Colon (tissue), 2 donors: ENCODE results near the gene METTL14.

Source experiments
- FAIRE-seq: peaks from 2 replicates; lab custom pipeline; 2012; peaks lifted over from hg19 to GRCh38; lab: Jason Lieb, UNC
- donor health status: control.
- donor health status: control.

Gene METTL14

DNA sequence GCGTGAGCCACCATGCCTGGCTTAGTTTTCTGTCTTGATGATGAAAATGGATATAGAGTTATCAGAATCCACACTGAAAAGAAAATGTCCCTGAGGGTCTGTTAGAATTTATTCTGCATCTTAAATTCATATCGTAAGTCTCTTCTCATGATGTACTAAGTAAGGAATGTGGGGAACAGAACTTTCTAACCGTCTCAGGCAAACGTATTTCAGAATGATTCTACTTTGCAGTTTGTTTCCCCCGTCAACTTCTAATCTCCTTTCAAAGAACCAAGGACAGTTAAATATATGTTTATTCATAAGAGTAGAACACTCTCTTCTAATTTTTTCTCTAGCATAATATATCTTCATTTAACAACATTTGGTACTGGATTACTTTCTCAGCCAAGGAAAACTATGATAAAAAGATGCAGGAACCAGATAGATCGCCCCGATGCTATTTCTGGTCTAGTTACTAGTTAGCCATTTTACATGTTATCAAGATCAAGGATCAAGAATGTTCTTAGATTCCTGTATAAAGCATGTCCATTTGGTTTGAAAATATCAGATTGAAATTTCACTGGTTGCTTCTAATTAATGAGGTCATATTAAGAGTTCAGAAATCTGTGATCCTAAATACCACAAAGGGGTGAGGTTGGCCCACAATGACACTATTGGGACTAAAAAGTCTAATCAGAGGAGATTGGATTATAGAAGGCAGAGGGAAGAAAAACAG, 49.5 kb downstream of the METTL14 start:
- FAIRE-seq: no peak

DNA sequence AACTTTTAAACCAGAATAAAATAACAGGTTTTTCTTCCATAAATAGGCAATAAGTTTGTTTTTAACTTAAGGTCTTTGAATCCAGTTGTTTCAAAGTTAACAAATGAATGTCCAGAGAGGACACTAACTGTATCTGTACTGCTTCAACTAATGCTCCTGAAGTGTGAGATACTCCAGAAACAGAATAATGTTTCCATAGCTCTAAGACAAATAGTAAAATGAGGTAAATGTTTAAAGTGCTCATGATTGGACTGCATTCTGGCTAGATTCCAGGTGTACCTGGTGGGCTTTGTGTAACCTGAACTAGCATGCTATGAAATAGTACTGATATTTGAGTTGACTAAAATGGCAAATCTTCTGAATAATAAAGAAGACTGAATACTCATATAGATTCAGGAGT, 51.7 kb downstream of the METTL14 start:
- FAIRE-seq: no peak

DNA sequence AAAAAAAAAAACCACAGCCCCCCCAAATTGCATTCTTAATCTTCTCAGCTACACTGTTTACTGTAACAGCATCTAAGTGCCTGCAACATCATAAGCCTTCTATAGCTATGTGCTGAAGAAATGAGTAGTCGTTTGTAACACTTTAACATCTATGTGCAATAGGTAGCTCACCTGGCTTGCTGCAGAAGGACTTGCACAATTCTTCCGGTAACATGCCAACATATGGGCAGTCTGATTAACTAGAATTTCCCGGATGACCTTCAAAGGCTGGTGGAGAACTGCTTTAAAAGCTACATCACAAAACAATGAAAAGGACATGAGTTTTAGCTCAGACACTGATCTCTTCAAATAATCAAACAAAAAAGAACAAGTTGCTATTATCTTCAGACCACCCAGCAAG, 52.9 kb downstream of the METTL14 start:
- no peak for FAIRE-seq

DNA sequence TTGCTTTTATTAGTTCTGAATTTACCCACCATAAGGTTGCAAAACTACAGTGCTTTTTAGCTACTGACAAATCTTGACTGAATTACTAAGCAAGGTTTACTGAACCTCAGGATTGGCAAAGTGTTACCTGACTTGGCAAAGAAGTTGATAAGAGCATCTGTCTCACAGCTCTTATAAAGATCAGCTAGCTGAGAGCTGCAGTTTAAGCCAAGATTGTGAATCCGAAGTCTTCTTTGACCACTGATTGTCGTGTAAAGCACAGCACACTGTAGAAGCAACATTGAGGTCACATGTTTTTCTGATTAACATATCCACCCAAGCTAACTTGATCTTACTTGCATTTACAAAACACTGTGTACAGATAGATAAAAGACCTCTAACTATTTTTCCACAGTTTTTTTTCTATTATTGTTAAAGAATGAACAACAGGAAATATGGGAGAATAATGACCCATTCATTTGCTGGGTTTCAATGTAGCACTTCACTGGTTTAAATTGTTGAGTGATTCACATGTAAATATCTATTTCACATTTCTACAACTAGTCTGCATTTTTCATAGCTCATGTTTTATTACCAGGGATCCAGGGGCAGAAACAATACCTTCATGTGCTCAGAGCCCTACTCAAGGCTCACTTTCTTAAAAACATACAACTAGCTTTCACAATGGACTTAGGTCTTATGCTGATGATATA, 54.0 kb downstream of the METTL14 start:
- FAIRE-seq: no peak

DNA sequence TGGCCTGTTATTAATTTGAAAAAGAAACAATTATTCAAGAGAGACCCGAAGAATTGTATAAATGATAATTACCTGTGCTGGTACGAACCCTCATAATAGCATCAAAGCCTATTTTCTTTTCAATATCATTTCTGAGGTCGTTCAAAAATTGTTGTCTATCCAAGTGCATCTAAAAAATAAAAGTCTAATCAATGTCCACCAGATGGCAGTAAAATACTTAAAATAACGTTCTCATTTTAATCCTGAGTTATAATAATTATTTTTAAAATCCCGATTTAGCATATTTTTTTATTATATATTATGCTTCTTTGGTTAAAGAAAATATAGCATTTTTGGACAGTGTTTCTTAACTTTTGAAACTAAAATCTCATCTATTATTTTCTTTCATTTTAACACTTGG, 55.7 kb downstream of the METTL14 start:
- FAIRE-seq: peak; percentile 84

DNA sequence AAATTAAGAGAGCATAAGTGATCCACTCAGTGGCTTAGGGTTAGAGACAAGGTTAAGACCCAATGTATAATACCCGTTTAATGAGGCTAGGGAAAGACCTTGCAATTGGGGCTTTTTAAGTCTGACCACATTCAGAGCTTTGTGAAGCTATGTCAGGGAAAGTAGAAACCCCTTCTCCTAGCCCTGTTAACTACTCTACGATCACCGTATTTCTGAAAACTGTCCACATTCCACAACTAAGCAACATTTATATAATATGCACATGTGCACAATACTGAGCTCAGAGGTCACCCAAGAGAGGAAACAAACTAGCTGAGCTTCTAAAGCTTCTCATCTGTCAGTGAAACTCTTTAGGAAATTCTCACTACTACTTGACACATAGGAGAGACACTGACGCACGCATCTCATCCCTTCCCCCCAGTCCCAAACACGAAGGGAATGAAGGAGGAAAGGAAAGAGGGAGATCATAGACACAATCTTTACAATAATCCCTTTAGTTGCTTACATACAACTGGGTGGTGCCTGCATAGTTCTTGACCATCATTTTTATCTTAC, 56.2 kb downstream of the METTL14 start:
- FAIRE-seq: no peak

DNA sequence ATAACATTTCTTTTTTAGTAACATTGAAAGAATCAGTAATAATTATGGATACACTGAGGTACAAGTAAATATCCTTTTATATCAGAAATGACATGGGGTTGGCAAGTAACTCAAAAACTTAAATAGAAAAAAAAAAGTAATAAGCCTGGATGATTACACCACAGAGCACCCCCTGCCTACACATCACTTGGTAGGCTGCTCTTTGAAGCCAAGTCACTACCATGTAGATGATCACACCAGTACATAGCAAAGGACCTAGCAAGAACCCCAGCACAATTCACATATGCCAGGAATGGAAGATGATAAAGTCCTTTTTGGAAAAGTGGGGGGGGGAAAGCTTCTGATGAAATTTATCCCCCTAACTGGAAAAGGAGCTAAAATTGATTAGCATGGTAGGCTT, 56.9 kb downstream of the METTL14 start:
- FAIRE-seq: no peak

DNA sequence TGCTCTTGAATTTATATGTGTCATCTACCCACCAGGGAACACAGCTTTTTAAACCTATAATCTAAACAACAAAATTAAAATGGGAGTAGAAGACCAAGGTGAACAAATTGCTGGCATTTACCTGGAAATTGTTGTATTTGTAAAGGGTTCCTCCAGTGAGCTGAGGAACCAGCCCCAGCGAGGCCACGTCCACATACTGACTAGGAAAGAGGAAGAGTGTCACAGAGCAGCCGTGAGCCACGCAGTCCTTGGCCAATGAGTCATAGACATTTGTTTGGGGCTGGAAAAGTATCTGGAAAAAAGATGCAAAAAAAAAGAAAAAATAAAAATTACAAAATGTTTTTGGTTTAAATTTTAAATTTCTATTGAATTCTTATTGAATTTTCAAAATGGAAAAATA, 58.7 kb downstream of the METTL14 start:
- no peak for FAIRE-seq

DNA sequence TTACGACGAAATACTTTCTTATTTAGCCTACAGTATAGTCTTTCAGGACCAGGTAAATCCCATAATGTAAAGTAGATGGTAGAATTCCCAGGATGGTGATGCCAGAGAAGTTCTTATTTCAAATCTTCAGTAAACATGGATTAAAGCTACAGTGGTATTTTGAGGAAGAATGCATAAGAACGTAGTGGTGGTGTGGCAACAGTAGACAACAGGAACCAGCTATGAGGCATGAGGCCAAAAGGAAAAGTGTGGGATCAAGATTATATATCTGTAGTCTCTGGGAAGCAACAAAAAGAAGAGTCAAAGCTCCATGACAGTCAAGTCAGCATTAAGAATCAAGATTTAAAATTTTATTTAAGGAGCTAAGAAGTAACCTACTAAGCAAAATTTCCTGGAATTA, 60.2 kb downstream of the METTL14 start:
- no peak for FAIRE-seq

DNA sequence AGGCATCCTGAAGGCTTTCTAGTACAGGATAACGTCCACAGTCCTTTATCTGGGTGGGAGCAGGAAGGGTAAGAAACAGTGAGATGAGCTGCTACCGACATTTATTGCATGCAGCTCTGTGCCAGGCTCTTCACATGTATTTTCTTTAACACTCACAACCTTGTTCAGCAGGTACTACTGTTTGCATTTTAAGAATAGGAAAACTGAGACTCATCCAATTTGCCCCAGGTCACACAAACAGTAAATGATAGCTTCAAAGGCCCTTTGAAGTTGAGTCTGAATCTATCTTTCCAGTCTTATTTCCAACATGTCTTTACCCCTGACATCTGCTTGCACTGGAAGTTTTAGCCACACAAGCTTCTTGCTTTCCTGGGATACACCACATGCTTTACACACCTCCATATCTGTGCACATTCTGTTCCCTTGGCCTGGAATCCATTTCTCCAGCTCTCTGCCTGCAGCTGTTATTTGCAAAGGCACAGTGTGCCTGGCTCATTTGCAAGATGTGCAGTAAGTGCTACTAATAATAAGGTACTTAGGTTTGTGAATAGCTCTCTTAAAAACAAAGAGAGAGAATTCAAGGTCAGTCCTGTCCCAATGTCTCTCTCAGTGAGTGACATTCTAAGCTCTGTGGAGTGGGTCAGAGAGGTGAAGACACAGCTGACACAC, 61.2 kb downstream of the METTL14 start:
- FAIRE-seq: no peak

DNA sequence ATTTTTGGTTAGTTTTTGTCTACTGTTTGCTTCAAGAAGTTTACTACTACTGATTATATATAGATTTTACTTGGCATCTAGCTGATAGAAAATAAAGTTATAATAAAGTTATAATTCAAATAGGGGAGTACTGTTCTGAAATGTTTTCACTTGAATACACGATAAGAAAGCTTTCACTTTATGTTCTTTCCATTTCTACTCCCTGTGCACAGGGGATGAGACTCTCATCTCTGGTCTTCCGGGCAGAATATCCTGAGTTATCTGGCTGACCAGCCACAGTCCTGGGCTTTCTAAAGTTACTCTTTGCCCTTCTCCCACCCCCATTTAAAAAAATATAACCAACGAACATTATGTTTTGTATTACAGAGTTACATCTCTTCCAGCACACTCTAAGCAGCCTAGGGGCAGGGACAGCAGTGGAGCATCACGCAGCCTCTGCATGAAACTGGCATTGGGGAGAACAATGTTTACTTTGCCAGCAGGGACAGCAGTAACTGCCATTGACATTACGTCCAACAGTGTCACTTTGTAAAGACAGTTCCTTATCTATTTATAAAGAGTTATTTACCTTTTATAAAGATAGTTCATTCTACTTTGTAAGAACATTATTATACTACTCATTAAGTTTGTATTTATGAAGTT, 64.3 kb downstream of the METTL14 start:
- no peak for FAIRE-seq

DNA sequence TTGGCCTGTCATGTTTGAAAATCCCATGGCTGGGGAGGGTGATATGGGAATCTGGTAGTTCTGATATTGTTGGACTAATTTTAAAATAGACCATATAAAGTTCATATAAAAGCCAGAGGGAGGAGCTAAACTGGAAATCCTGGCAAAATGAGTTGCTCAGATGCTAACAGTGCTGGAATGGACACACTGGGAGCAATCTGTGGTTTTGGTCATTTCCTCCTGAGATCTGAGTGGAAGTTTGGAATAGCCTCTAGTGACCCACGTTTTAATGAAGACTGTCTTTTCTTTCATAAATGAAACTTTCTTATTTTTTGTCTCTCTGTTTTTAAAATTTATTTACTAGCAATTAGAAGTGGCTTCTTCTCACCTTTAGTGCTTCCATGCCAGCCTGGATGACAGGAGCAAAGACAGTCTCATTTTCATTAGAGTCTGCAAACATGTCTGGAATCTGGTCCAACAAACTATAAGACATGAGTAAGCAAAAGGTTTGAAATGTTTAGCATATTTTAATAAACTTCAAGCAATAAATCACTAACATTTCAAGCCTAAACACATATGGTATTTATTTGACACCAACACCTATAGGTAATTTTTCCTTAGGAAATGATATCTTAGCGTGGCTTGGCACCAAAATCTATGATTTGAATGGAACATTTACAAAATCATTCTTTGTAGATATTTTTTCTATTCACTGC, 66.6 kb downstream of the METTL14 start:
- FAIRE-seq: no peak

DNA sequence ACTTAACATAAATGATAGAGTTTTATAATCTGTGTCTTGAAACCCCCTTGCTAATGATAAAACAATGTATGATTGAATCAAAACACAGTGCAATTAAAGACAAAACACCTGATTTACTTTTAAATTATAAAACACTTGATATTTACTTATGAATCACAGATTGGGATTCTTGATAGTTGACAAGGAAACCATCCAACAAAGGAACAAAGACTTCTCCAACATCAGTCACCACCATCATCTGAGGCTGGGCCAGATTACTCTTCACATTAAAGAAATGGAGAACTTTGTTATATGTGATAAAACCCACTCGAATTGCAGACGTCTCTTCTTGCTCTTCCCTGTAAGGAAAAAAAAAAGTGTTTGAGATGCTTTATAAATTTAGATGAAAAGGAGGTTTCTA, 67.4 kb downstream of the METTL14 start:
- no peak for FAIRE-seq

DNA sequence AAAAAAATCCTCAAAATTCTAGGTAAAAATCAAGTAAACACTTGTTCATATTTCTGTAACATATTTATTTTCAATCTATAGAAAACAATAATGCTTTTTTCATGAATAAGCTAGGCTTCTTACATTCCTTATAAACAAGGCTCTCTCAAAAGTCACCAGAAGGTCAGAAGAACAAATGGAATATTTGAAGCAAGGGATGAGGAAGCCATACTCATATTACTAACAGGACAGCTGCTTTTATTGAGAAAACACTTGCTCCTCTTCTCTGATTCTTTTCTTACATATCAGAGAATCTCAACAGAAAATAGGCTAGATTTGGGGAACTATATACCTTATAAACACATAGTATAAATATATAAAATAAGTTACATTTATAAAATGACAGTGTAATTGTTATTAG, 67.9 kb downstream of the METTL14 start:
- FAIRE-seq: no peak

DNA sequence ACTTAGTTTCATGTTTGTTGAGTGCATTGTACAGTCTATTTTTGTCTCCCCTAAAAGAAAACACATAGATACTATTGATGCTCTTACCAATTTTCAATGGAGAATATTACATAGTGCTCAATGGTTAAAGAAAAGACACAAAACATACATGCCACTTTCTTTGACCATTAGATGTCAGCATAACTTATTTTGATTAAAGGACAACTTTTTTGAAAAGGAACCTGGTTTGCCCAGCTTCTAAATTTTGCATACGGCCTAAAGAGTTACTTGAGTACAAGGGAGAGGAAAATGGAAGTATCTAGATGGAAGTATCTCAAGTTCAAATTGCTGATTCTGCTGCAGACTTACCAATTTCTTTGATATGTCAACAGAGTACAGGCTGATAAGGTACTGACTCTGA, 68.5 kb downstream of the METTL14 start:
- FAIRE-seq: no peak

DNA sequence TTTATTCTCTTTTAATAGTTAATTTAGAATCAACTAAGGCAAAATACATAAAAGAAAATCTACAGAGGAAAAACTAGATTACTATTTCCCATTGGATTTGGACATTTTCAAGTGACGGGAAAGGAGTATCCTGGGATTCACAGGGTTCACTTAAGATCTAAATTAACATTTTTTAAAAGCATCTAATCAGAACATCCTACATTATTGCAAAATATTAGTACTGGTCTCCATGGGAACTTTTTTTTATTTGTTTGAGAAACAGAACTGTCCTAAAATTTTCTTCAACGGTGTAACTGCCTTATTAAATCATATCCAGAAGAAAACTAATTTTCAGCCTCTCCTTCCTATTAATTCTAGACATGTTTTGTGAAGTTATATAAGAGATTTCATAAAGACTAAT, 69.7 kb downstream of the METTL14 start:
- FAIRE-seq: no peak

DNA sequence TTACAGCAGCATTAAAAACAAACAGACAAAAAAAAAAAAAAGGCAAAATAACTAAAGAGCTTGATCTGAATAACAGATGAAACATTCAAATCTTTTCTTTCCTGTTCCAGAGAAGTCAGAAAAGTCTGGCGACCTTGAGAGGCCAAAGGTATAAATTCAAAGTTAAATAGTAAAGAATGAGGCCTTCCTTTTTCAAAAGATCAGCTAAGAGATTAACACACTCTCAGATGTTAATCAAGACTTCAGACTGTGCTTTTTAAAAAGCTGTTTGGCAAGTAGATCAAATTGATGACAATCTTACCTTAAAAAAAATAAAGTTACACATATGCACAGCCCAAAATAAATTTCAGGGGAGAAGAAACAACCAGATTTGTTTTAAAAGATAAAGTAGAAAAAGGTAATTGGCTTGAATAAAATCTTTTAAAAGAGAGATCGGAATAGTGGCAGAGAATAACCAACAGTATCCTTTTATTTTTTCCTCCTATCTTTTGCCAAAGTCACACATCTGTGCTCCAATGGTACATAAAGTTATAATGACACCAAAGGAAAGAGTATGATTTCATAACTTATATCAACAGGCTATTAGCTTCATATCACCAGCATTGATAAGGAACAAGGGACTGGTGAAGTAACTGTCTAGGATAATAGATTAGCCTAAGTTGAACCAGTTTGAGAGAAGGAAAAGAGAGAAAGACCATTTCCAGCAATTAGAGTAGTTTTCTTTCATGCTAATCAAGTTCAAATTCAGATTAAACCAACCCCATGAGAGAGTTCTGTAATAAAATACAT, 70.4 kb downstream of the METTL14 start:
- FAIRE-seq: no peak

DNA sequence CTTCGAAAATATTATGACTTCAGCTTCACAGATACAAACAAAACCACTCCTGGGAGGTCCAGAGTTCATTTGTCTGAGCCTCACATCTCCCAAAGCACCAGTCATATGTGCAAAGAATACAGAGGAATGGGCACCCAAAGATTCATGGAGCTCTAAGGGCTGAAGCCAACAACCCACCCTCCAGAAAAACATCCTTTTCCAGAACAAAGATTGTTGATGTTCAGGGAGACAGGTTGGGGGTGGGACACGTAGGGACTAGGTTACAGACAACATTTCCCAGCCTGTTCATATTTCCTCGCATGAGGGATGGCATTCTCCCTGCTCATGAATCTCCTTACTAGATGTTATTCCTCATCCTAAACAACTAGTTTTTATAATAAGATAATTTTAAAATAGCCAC, 71.2 kb downstream of the METTL14 start:
- FAIRE-seq: no peak

DNA sequence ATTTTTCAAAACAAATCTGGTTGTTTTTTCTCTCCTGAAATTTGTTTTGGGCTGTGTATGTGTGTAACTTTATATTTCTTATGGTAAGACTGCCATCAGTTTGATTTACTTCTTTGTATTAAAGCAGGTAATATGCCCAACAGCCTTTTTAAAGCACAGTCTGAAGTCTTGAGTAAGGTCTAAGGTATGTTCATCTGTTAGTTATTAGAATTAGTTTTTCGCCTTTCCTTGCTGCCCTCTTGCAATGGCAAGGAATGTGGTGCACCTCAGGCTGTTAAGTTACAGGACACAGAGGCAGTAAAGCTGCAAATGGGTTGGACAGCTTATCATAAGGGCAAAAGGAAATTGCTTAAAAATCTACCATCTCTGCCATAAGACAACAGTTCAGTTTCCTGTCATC, 71.8 kb downstream of the METTL14 start:
- no peak for FAIRE-seq

DNA sequence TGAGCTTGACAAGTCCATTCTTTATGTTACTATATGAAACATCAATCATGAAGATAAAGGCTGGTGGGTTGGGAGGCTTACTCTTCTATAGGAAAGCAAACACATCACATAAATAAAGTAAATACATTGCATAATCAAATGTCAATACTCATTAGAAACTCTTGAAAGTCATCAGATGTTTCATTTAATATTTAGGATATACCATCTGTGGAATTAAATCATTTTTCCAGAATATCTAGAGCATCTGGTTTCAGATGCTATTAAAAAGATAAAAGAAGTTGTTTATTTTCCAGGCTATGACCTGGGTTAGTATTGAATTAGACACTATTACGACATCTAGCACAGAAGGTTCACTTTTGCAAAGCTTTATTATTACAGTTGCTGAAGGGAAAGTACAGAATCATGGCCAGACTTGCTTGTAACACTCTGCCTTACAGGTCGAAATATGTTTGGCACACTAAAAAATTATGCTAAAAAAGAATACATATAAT, 72.6 kb downstream of the METTL14 start:
- FAIRE-seq: no peak

DNA sequence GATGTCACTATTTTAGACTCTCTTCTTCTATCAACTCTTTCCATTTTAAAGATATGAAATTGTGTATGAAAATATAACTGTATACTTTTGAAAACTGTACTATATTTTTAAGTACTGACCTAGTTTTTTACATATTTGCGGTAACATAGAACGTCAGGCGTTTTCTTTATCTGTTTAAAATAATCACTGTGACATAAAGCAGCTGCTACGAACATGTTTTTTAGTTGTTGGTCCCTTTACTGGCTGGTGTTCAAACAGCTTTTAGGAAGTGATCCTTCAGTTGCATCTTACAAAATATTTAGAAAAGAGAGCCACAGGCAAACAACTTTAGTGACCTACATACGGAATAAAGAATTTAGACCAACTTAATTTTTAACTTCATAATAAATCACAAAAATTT, 73.1 kb downstream of the METTL14 start:
- no peak for FAIRE-seq
